Dermis blood vessel endothelial cell (primary cell): Measurements from ENCODE around the gene CFAP61. TPM values are rescaled to one million over a fixed set of nuclear protein-coding genes. Genes with fewer than 3 reads are reported as not detected.

Experiments used
- DNase-seq: peaks from one replicate; pipeline ENCODE4 v3.0.0; 2010
- total RNA-seq: library from RNA; depleted of rRNA; stranded (reverse); fragments of >200 nt; gene quantifications from 2 replicates; pipeline ENCODE4 v1.2.3, GENCODE V29; 2014

CFAP61 gene
- total RNA-seq, 1 donor from 2014 or later = not detected

GRCh38 chr20:20277894-20278335 lies 225.6 kb downstream of the CFAP61 start:
- DNase-seq = no peak

- DNase-seq = no peak
These were observed 233.7 kb downstream of the CFAP61 start for GRCh38 chr20:20286061-20286460.

GRCh38 chr20:20289331-20289730 lies 237.0 kb downstream of the CFAP61 start:
- DNase-seq = no peak

GRCh38 chr20:20292472-20292871 lies 240.1 kb downstream of the CFAP61 start:
- DNase-seq = no peak

GRCh38 chr20:20293141-20293540 lies 240.8 kb downstream of the CFAP61 start:
- no peak for DNase-seq

- DNase-seq = no peak
These were observed 241.5 kb downstream of the CFAP61 start for GRCh38 chr20:20293691-20294385.

GRCh38 chr20:20295621-20296498 lies 243.5 kb downstream of the CFAP61 start:
- DNase-seq = no peak

- DNase-seq = no peak
These were observed 244.8 kb downstream of the CFAP61 start for GRCh38 chr20:20297181-20297580.

GRCh38 chr20:20297752-20298151 lies 245.4 kb downstream of the CFAP61 start:
- DNase-seq = no peak

GRCh38 chr20:20299904-20300303 lies 247.6 kb downstream of the CFAP61 start:
- no peak for DNase-seq

GRCh38 chr20:20303320-20303719 lies 251.0 kb downstream of the CFAP61 start:
- DNase-seq = no peak

GRCh38 chr20:20303742-20304141 lies 251.4 kb downstream of the CFAP61 start:
- no peak for DNase-seq

GRCh38 chr20:20304942-20305341 lies 252.6 kb downstream of the CFAP61 start:
- DNase-seq = no peak

GRCh38 chr20:20312562-20312961 lies 260.2 kb downstream of the CFAP61 start:
- DNase-seq = no peak

GRCh38 chr20:20317195-20317594 lies 264.9 kb downstream of the CFAP61 start:
- DNase-seq = no peak

- DNase-seq = no peak
These were observed 265.5 kb downstream of the CFAP61 start for GRCh38 chr20:20317621-20318364.

GRCh38 chr20:20318365-20319161 lies 266.2 kb downstream of the CFAP61 start:
- no peak for DNase-seq

- no peak for DNase-seq
These were observed 268.8 kb downstream of the CFAP61 start for GRCh38 chr20:20321134-20321533.

GRCh38 chr20:20321917-20322316 lies 269.6 kb downstream of the CFAP61 start:
- DNase-seq = no peak

GRCh38 chr20:20322912-20323311 lies 270.6 kb downstream of the CFAP61 start:
- DNase-seq = no peak

- DNase-seq = no peak
These were observed 275.4 kb downstream of the CFAP61 start for GRCh38 chr20:20327746-20328145.

GRCh38 chr20:20329564-20329963 lies 277.2 kb downstream of the CFAP61 start:
- DNase-seq = no peak
